IMR-90 (cell line): ENCODE measurements around the gene ATP5PB. TPM values are rescaled to one million over a fixed set of nuclear protein-coding genes. Genes with fewer than 3 reads are reported as not detected.

Experiments used
- ATAC-seq: fragments of 200-7000 bp; cut with Tn5 transposase; 2 replicates; pipeline ENCODE4 v1.9.1; 2020; ENCODE audit warnings: low read depth, mild to moderate bottlenecking, moderate library complexity
- BruUV-seq: library from RNA; stranded (reverse); fragments of 400-500 nt; replicated peaks from 2 replicates; lab custom pipeline; 2021; lab: Mats Ljungman, UMichigan
- CTCF ChIA-PET: fragments of 300-600 bp; formaldehyde crosslinking; extraction: SDS; loops from one replicate; lab custom pipeline; 2021; ENCODE audit warnings: antibody characterized with exemption; lab: Yijun Ruan, JAX
- POLR2A ChIA-PET: fragments of 300-600 bp; sonication (Branson Sonifier 250); formaldehyde crosslinking; loops from one replicate; lab custom pipeline; 2022; ENCODE audit warnings: antibody characterized with exemption; ENCODE audit not compliant: unreplicated experiment; lab: Charles Lee
- DNase-seq: peaks from one replicate; pipeline ENCODE4 v3.0.0; 2013
- H2AFZ ChIP-seq: replicated peaks from 2 replicates; pipeline ENCODE3; 2013; ENCODE audit warnings: low read length, mild to moderate bottlenecking; ENCODE audit not compliant: poor library complexity
- H2AK5ac ChIP-seq: 2 replicates; pipeline ENCODE4 v1.6.1; 2013; ENCODE audit warnings: low read depth, low read length, inconsistent platforms
- H2AK9ac ChIP-seq: replicated peaks from 2 replicates; pipeline ENCODE3; 2013; ENCODE audit warnings: mild to moderate bottlenecking, low read depth, low read length, moderate library complexity; ENCODE audit not compliant: poor library complexity
- H2BK120ac ChIP-seq: 2 replicates; pipeline ENCODE4 v1.6.1; 2013; ENCODE audit warnings: low read depth, low read length, inconsistent platforms
- H2BK15ac ChIP-seq: 3 replicates; pipeline ENCODE4 v1.6.1; 2013; ENCODE audit warnings: low read depth, low read length, inconsistent platforms
- H2BK20ac ChIP-seq: 2 replicates; pipeline ENCODE4 v1.6.1; 2013; ENCODE audit warnings: low read depth, mild to moderate bottlenecking, inconsistent platforms, low read length, moderate library complexity
- H2BK5ac ChIP-seq: 2 replicates; pipeline ENCODE4 v1.6.1; 2013; ENCODE audit warnings: mild to moderate bottlenecking, low read depth, low read length, inconsistent platforms; ENCODE audit not compliant: poor library complexity, severe bottlenecking
- H3K14ac ChIP-seq: replicated peaks from 2 replicates; pipeline ENCODE4 v1.6.1; 2013; ENCODE audit warnings: low read depth, low read length, inconsistent platforms
- H3K18ac ChIP-seq: 2 replicates; pipeline ENCODE4 v1.6.1; 2013; ENCODE audit warnings: low read depth, low read length, control low read depth
- H3K23ac ChIP-seq: 2 replicates; pipeline ENCODE4 v1.6.1; 2013; ENCODE audit warnings: low read depth, low read length, inconsistent platforms
- H3K27ac ChIP-seq: 2 replicates; pipeline ENCODE4 v1.5.1; 2013; ENCODE audit warnings: mild to moderate bottlenecking, control low read depth, low read length; ENCODE audit not compliant: insufficient read depth
- H3K27me3 ChIP-seq: 2 replicates; pipeline ENCODE4 v1.6.1; 2013; ENCODE audit warnings: low read length; ENCODE audit not compliant: control insufficient read depth, insufficient read depth
- H3K36me3 ChIP-seq: 2 replicates; pipeline ENCODE4 v1.6.1; 2013; ENCODE audit warnings: low read length, mixed read lengths; ENCODE audit not compliant: control insufficient read depth, insufficient read depth
- H3K4ac ChIP-seq: 2 replicates; pipeline ENCODE4 v1.6.1; 2013; ENCODE audit warnings: low read depth, low read length, inconsistent platforms
- H3K4me1 ChIP-seq: 2 replicates; pipeline ENCODE4 v1.6.1; 2013; ENCODE audit warnings: low read length, mixed read lengths; ENCODE audit not compliant: control insufficient read depth, insufficient read depth
- H3K4me2 ChIP-seq: 2 replicates; pipeline ENCODE4 v1.6.1; 2013; ENCODE audit warnings: low read depth, mild to moderate bottlenecking, control low read depth, low read length, moderate library complexity
- H3K4me3 ChIP-seq: 2 replicates; pipeline ENCODE4 v1.5.1; 2013; ENCODE audit warnings: low read depth, mild to moderate bottlenecking, control low read depth, low read length, moderate library complexity; ENCODE audit not compliant: insufficient read depth
- H3K56ac ChIP-seq: 2 replicates; pipeline ENCODE4 v1.6.1; 2013; ENCODE audit warnings: low read length, inconsistent platforms; ENCODE audit not compliant: insufficient read depth; ENCODE audit errors: extremely low read depth
- H3K79me1 ChIP-seq, 2 experiments: 2 replicates each; pipeline ENCODE4 v1.6.1; 2013; ENCODE audit warnings: low read length in 2 of 2, inconsistent platforms in 1 of 2, low read depth in 1 of 2
- H3K9ac ChIP-seq: 2 replicates; pipeline ENCODE4 v1.6.1; 2013; ENCODE audit warnings: low read depth, low read length, control low read depth
- H3K9me1 ChIP-seq: 2 replicates; pipeline ENCODE4 v1.6.1; 2013; ENCODE audit warnings: low read length, inconsistent platforms; ENCODE audit not compliant: insufficient read depth
- H3K9me3 ChIP-seq: 2 replicates; pipeline ENCODE4 v1.6.1; 2013; ENCODE audit warnings: low read length; ENCODE audit not compliant: control insufficient read depth, insufficient read depth
- H4K20me1 ChIP-seq: 2 replicates; pipeline ENCODE4 v1.6.1; 2013; ENCODE audit warnings: low read length, inconsistent platforms; ENCODE audit not compliant: insufficient read depth
- H4K5ac ChIP-seq: 2 replicates; pipeline ENCODE4 v1.6.1; 2013; ENCODE audit warnings: mild to moderate bottlenecking, low read depth, low read length, control low read depth
- H4K8ac ChIP-seq, 2 experiments: 2 replicates each; pipeline ENCODE4 v1.6.1; 2013; ENCODE audit warnings: low read depth in 2 of 2, low read length in 2 of 2, control low read depth in 1 of 2, inconsistent platforms in 1 of 2
- H4K91ac ChIP-seq: 2 replicates; pipeline ENCODE4 v1.6.1; 2013; ENCODE audit warnings: low read depth, low read length, inconsistent platforms; ENCODE audit not compliant: insufficient read depth
- CEBPB ChIP-seq: IDR thresholded peaks from 2 replicates; pipeline ENCODE4 v1.6.1; 2012; ENCODE audit warnings: low read depth, low read length, improper control_type of control experiment
- POLR2A ChIP-seq: IDR thresholded peaks from 2 replicates; pipeline ENCODE4 v1.6.1; 2012; ENCODE audit warnings: mild to moderate bottlenecking, low read depth, low read length
- USF2 ChIP-seq: fragments of 150-350 bp; IDR thresholded peaks from 2 replicates; pipeline ENCODE4 v1.6.1; 2017; ENCODE audit warnings: mild to moderate bottlenecking, antibody characterized with exemption, low read length, low read depth
- WGBS, 2 experiments: methylation state at CpG; one replicate each; pipeline versions ENCODE4 v1.1.5 to v1.1.7; 2013; ENCODE audit warnings: missing lambda C conversion rate in 2 of 2; ENCODE audit not compliant: insufficient read length in 1 of 2; ENCODE audit errors: extremely low coverage in 2 of 2; 5-methylcytosine and 5-hydroxymethylcytosine counted together
- dilution Hi-C: fragments of 300-500 bp; cut with HindIII; formaldehyde crosslinking; loops from one replicate; pipeline ENCODE4 v1.14.3; 2018; ENCODE audit warnings: low sequenced_read_pairs; ENCODE audit not compliant: unreplicated experiment
- in situ Hi-C: fragments of 300-500 bp; cut with MboI; formaldehyde crosslinking; loops from 3 replicates; pipeline ENCODE4 v1.14.3; 2019; ENCODE audit warnings: low sequenced_read_pairs, inconsistent platforms, mixed read lengths
- intact Hi-C: fragments of 100-400 bp; cut with micrococcal nuclease; formaldehyde crosslinking; loops from 2 replicates; pipeline ENCODE4 v1.10.0; 2022
- polyA plus RNA-seq, 3 experiments: library from polyadenylated mRNA; depleted of rRNA; stranded (reverse); fragments of >200 nt; gene quantifications; 2 replicates each; pipeline ENCODE4 v1.2.3, GENCODE V29; 2012; ENCODE audit warnings: low replicate concordance in 1 of 3
- total RNA-seq: library from RNA; depleted of rRNA; stranded (reverse); fragments of >200 nt; gene quantifications from 2 replicates; pipeline ENCODE4 v1.2.3, GENCODE V29; 2012

ATP5PB gene
- total and polyA plus RNA-seq, 2 of the 4 experiments (the other 2 are of a cell fraction) = 234 to 301 TPM

GRCh38 chr1:111503585-111504060 lies 54.4 kb downstream of the ATP5PB start, which contains the start of the genes ADORA3 and TMIGD3:
ADORA3 (minus strand) TSS chr1:111503633; CDS start chr1:111503354, 279 bp downstream.
TMIGD3 (minus strand) TSS chr1:111503633; CDS start chr1:111503354, 279 bp downstream.
- BruUV-seq = no TSS peak
- WGBS, 2 experiments = 14% methylated on average over 2 of the region's 4 CpGs; no CpG with 5 or more reads in 1 of the 2 experiments
- peaks cover 10% of the 10 kb centered on the region for H3K4me1 ChIP-seq
- no peaks in the 10 kb centered on the region for H3K36me3 ChIP-seq
- DNase-seq = no peak
- no peak within 1 kb of the TSS for H2AFZ ChIP-seq
- H2BK20ac ChIP-seq = no peak within 1 kb of the TSS
- H4K8ac ChIP-seq = no peak within 1 kb of the TSS
- no peaks in the 10 kb centered on the region for H3K9me1 ChIP-seq
- no peaks in the 10 kb centered on the region for H4K20me1 ChIP-seq
- H2AK5ac ChIP-seq = no peak within 1 kb of the TSS
- no peak within 1 kb of the TSS for H3K23ac ChIP-seq
- ATAC-seq = no peak
- ChIA-PET CTCF (interaction anchor here (0.8 kb wide), 1 partner anchor 9 kb away, joined by 3 read pairs; no protein-coding TSS in a partner anchor), POLR2A (interaction anchor here (0.5 kb wide), 1 partner anchor 55 kb away, joined by 3 read pairs; no protein-coding TSS in a partner anchor)
- H3K4me3 ChIP-seq = no peak within 1 kb of the TSS
- H2BK120ac ChIP-seq = no peak within 1 kb of the TSS
- 0 out of 4 replicates have a peak, but pooled peaks cover 0 to 8% of the 10 kb centered on the region in 2 experiments for H3K79me1 ChIP-seq
- no peak within 1 kb of the TSS for H3K27ac ChIP-seq
- H3K27me3 ChIP-seq = peaks cover 22% of the 10 kb centered on the region
- no peak within 1 kb of the TSS for H4K91ac ChIP-seq
- in situ Hi-C loops (no loop called here), dilution Hi-C loops (no loop called here), intact Hi-C loops (no loop called here)
- no peak for TF ChIP-seq USF2
- TF ChIP-seq CEBPB = peak; percentile 54
- TF ChIP-seq POLR2A = no peak
- no peak within 1 kb of the TSS for H3K4ac ChIP-seq
- no peak within 1 kb of the TSS for H2BK5ac ChIP-seq
- H3K56ac ChIP-seq = no peak within 1 kb of the TSS
- no peak within 1 kb of the TSS for H3K4me2 ChIP-seq
- no peak within 1 kb of the TSS for H4K5ac ChIP-seq
- no peak within 1 kb of the TSS for H2BK15ac ChIP-seq
- H2AK9ac ChIP-seq = no peak within 1 kb of the TSS
- no peak within 1 kb of the TSS for H3K18ac ChIP-seq
- H3K9ac ChIP-seq = no peak within 1 kb of the TSS
- no peak within 1 kb of the TSS for H3K14ac ChIP-seq
- H3K9me3 ChIP-seq = no peaks in the 10 kb centered on the region
